ENCODE results near the gene MTHFSD.

DNA sequence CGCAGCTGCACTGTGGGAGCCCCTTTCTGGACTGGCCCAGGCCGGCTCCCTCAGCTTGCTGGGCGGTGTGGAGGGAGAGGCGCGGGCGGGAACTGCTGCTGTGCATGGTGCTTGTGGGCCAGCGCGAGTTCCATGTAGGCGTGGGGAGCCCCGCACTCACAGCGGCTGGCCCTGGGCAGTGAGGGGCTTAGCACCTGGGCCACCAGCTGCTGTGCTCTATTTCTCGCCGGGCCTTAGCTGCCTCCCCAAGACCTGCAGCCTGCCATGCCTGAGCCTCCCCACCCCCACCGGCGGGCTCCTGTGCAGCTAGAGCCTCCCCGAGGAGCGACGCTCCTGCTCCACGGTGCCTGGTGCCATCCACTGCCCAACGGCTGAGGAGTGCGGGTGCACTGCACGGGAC is 1.7 kb downstream of the MTHFSD start:
- TF ChIP-seq PATZ1 (CRISPR knock-in tag; IDR thresholded peaks at IDR 0.05; ENCODE audit: borderline replicate concordance), result no peak
- no peak for TF ChIP-seq POU6F1 (CRISPR knock-in tag; IDR thresholded peaks at IDR 0.05; ENCODE audit: borderline replicate concordance, low read depth)
- no peak for TF ChIP-seq ZC3H10 (CRISPR knock-in tag; IDR thresholded peaks at IDR 0.05)
- no peak for TF ChIP-seq ARNTL (CRISPR knock-in tag; IDR thresholded peaks at IDR 0.05; ENCODE audit: borderline replicate concordance, low read depth)
- no peak for TF ChIP-seq ZFP30 (CRISPR knock-in tag; IDR thresholded peaks at IDR 0.05)
